PC-3 (cell line): Measurements from ENCODE around the gene PIK3R5. TPM values are rescaled to one million over a fixed set of nuclear protein-coding genes. Genes with fewer than 3 reads are reported as not detected.

Experiments
- ATAC-seq: fragments of 200-7000 bp; cut with Tn5 transposase; 2 replicates; pipeline ENCODE4 v1.9.1; 2020; ENCODE audit warnings: mild to moderate bottlenecking, moderate library complexity
- BruUV-seq: library from RNA; stranded (reverse); fragments of 400-500 nt; replicated peaks from 2 replicates; lab custom pipeline; 2021; lab: Mats Ljungman, UMichigan
- CTCF ChIA-PET: fragments of 300-600 bp; sonication (Branson Sonifier 250); formaldehyde crosslinking; loops from one replicate; lab custom pipeline; 2022; ENCODE audit warnings: antibody characterized with exemption; lab: Charles Lee
- POLR2A ChIA-PET: fragments of 300-600 bp; sonication (Branson Sonifier 250); formaldehyde crosslinking; loops from one replicate; lab custom pipeline; 2022; ENCODE audit warnings: antibody characterized with exemption; ENCODE audit not compliant: unreplicated experiment; lab: Charles Lee
- DNase-seq: peaks from one replicate; pipeline ENCODE4 v3.0.0-alpha.2; 2015
- H2AFZ ChIP-seq: fragments of 300-600 bp; sonication (generic); 2 replicates; pipeline ENCODE4 v1.6.0; 2016; ENCODE audit warnings: antibody characterized with exemption, low read length
- H3F3A ChIP-seq: fragments of 300-600 bp; sonication (generic); one replicate; pipeline ENCODE4 v1.6.0; 2017; ENCODE audit warnings: antibody characterized with exemption, low read length, control low read depth, mild to moderate bottlenecking; ENCODE audit not compliant: unreplicated experiment
- H3K27ac ChIP-seq: fragments of 300-600 bp; sonication (generic); 2 replicates; pipeline ENCODE4 v1.5.1; 2016; ENCODE audit warnings: mild to moderate bottlenecking, low read length
- H3K27me3 ChIP-seq: fragments of 300-600 bp; sonication (generic); 2 replicates; pipeline ENCODE4 v1.6.1; 2016; ENCODE audit warnings: low read length, mixed read lengths
- H3K36me3 ChIP-seq: fragments of 300-600 bp; sonication (generic); 2 replicates; pipeline ENCODE4 v1.6.1; 2016; ENCODE audit warnings: low read depth, mixed run types, low read length, mixed read lengths
- H3K4me1 ChIP-seq: fragments of 300-600 bp; sonication (generic); 2 replicates; pipeline ENCODE4 v1.5.1; 2016; ENCODE audit warnings: low read length; ENCODE audit not compliant: insufficient read depth
- H3K4me2 ChIP-seq: fragments of 300-600 bp; sonication (generic); 2 replicates; pipeline ENCODE4 v1.6.0; 2016; ENCODE audit warnings: low read length
- H3K4me3 ChIP-seq: fragments of 300-600 bp; sonication (generic); 2 replicates; pipeline ENCODE4 v1.5.1; 2016; ENCODE audit warnings: mild to moderate bottlenecking, low read length, mixed read lengths
- H3K79me2 ChIP-seq: fragments of 300-600 bp; sonication (generic); 2 replicates; pipeline ENCODE4 v1.6.1; 2017; ENCODE audit warnings: low read length, mixed read lengths
- H3K9ac ChIP-seq: fragments of 300-600 bp; sonication (generic); 2 replicates; pipeline ENCODE4 v1.6.0; 2016; ENCODE audit warnings: mild to moderate bottlenecking, low read length
- H3K9me2 ChIP-seq: fragments of 300-600 bp; sonication (generic); replicated peaks from 2 replicates; pipeline ENCODE4 v1.6.1; 2016; ENCODE audit warnings: mixed run types, low read length, mixed read lengths
- H3K9me3 ChIP-seq: fragments of 300-600 bp; sonication (generic); 2 replicates; pipeline ENCODE4 v1.6.1; 2016; ENCODE audit warnings: low read length, mixed read lengths
- H4K20me1 ChIP-seq: fragments of 300-600 bp; sonication (generic); 2 replicates; pipeline ENCODE4 v1.6.1; 2016; ENCODE audit warnings: low read length, mixed read lengths
- CTCF ChIP-seq: fragments of 300-600 bp; sonication (generic); conservative IDR thresholded peaks from 2 replicates; pipeline ENCODE4 v1.5.1; 2017; ENCODE audit warnings: antibody characterized with exemption, low read depth, mild to moderate bottlenecking, low read length
- EZH2 ChIP-seq: fragments of 300-600 bp; sonication (generic); IDR thresholded peaks from one replicate; pipeline ENCODE4 v1.6.1; 2017; ENCODE audit warnings: antibody characterized with exemption, mild to moderate bottlenecking, low read length; ENCODE audit not compliant: unreplicated experiment
- EZH2phosphoT487 ChIP-seq: fragments of 300-600 bp; sonication (generic); IDR thresholded peaks from 2 replicates; pipeline ENCODE4 v1.6.1; 2018; ENCODE audit warnings: mild to moderate bottlenecking, antibody characterized with exemption, low read length, borderline replicate concordance
- intact Hi-C: fragments of 100-400 bp; cut with micrococcal nuclease; formaldehyde crosslinking; loops from 2 replicates; pipeline ENCODE4 v1.9.0; 2023
- total RNA-seq: library from RNA; depleted of rRNA; stranded (reverse); fragments of >200 nt; gene quantifications from 2 replicates; pipeline ENCODE4 v1.2.3, GENCODE V29; 2014

Gene PIK3R5
- total RNA-seq, 1 experiment from 2014 or later: not detected

DNA sequence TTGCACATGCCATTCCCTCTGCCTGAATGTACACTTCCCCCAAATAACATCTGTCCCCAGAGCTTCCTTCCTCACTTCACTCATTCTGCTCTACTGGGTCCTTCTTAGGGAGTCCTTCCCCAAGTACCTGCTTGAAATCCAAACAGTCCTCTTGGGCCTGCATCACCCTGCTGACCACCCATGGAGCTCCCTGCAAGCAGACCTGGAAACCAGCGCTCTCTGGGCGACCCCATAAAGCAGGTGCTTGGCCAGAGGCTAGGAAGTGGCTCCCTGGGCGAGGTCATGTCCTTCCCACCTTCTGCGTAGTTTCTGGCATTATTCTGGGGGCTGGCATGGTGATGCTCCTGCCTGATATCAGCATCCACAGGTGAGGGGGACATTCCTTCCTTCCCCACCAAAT lies 43.6 kb upstream of the PIK3R5 start:
- CTCF ChIA-PET: no interaction called here
- Histone ChIP-seq H3K4me2 (no peak overlapping the region), H3K4me1 (no peaks in the 10 kb centered on the region), H3K27me3 (peaks cover 5% of the 10 kb centered on the region), H3K9ac (no peak overlapping the region), H4K20me1 (no peaks in the 10 kb centered on the region), H3K4me3 (no peak overlapping the region), H2AFZ (no peak overlapping the region), H3K36me3 (no peaks in the 10 kb centered on the region), H3K9me3 (no peaks in the 10 kb centered on the region), H3K9me2 (no peaks in the 10 kb centered on the region), H3K79me2 (no peaks in the 10 kb centered on the region), H3F3A (no peaks in the 10 kb centered on the region), H3K27ac (no peak overlapping the region)
- intact Hi-C loops: no loop called here
- DNase-seq (no peak), ATAC-seq (no peak)
- POLR2A ChIA-PET: no interaction called here
- no TSS peak for BruUV-seq
- no peak for TF ChIP-seq EZH2phosphoT487
- TF ChIP-seq EZH2: no peak

DNA sequence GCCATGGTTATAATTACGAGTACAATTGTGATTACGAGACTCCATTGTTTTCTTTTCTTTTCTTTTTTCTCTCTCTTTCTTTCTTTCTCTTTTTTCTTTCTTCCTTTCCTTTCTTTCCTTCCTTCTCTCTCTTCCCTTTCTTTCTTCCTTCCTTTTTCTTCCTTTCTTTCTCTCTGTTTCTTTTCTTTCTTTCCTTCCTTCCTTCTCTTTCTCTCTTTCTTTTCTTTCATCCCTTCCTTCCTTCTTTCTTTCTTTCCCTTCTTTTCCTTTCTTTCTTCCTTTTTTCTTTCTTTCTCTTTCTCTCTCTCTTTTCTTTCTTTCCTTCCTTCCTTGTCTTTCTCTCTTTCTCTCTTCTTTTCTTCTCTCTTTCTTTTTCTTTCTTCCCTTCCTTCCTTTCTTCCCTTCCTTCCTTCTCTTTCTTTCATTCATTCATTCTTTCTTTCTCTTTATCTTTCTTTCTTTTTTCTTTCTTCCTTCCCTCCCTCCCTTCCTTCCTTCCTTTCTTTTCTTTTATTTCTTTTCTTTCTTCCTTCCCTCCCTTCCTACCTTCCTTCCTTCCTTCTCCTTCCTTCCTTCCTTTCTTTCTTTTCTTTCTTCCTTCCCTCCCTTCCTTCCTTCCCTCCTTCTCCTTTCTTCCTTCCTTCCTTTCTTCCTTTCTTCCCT lies 41.7 kb upstream of the PIK3R5 start:
- Histone ChIP-seq H3K9me2 (no peaks in the 10 kb centered on the region), H3K27ac (no peak overlapping the region), H3K36me3 (no peaks in the 10 kb centered on the region), H4K20me1 (no peaks in the 10 kb centered on the region), H3K9ac (no peak overlapping the region), H3K79me2 (no peaks in the 10 kb centered on the region), H3F3A (no peaks in the 10 kb centered on the region), H3K9me3 (no peaks in the 10 kb centered on the region), H3K4me1 (no peaks in the 10 kb centered on the region), H3K4me2 (no peak overlapping the region), H3K4me3 (no peak overlapping the region), H3K27me3 (peaks cover 5% of the 10 kb centered on the region), H2AFZ (no peak overlapping the region)
- no peak for TF ChIP-seq CTCF
- no peak for TF ChIP-seq EZH2
- no peak for TF ChIP-seq EZH2phosphoT487
- intact Hi-C loops: no loop called here
- ChIA-PET CTCF (no interaction called here), POLR2A (no interaction called here)
- ATAC-seq: no peak
- no peak for DNase-seq
- BruUV-seq: no TSS peak

DNA sequence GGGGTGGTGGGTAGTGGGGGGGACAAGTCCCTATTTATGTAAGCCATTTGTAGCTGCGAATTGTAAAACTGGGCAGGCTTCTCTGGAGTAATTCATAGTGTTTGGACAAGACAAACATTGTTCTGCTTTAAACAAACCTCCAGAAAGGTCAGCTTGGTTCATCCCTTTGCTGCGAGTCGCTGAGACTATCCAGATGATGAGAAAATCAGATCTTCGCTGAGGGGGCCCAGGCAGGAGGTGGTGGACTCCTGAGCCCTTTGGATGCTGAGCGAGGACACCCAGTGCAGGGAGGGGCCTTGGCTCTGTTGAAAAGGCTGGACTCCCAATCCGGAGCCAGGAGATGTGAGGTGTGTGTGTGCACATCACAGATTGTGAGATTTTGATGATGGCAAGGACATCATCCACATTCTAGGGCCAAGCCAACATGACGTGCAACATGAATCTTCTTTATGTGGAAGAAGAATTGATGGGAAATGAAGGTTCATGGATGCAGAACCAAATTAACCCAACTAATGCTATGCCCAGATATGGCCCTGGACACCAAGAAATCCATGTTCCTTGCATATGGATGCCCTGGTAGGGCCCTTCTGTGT lies 40.8 kb upstream of the PIK3R5 start:
- POLR2A ChIA-PET: no interaction called here
- BruUV-seq: no TSS peak
- no peak overlapping the region for H3K4me3 ChIP-seq
- H3K4me1 ChIP-seq: no peaks in the 10 kb centered on the region
- peaks cover 5% of the 10 kb centered on the region for H3K27me3 ChIP-seq
- H3F3A ChIP-seq: no peaks in the 10 kb centered on the region
- no peak overlapping the region for H3K9ac ChIP-seq
- H3K9me3 ChIP-seq: no peaks in the 10 kb centered on the region
- ATAC-seq: no peak
- no peaks in the 10 kb centered on the region for H3K9me2 ChIP-seq
- H3K27ac ChIP-seq: no peak overlapping the region
- no peaks in the 10 kb centered on the region for H3K36me3 ChIP-seq
- CTCF ChIA-PET: no interaction called here
- H4K20me1 ChIP-seq: no peaks in the 10 kb centered on the region
- no peak for DNase-seq
- TF ChIP-seq EZH2phosphoT487 (no peak), CTCF (no peak), EZH2 (no peak)
- intact Hi-C loops: no loop called here
- H3K79me2 ChIP-seq: no peaks in the 10 kb centered on the region
- H3K4me2 ChIP-seq: no peak overlapping the region
- no peak overlapping the region for H2AFZ ChIP-seq
